SJCRH30 (cell line): ENCODE results near the gene ADCY4. TPM values are rescaled to one million over a fixed set of nuclear protein-coding genes. Genes with fewer than 3 reads are reported as not detected.

Source experiments
- DNase-seq, 2 experiments: peaks; one replicate each; pipeline ENCODE4 v3.0.0-alpha.2; 2015 to 2020
- H3K27ac ChIP-seq: fragments of 250-450 bp; sonication (Bioruptor Pico); 2 replicates; pipeline ENCODE4 v1.5.1; 2020; ENCODE audit warnings: mild to moderate bottlenecking, moderate library complexity
- H3K27me3 ChIP-seq: fragments of 250-450 bp; sonication (Bioruptor Pico); 2 replicates; pipeline ENCODE4 v1.5.1; 2020; ENCODE audit warnings: mild to moderate bottlenecking, moderate library complexity
- H3K36me3 ChIP-seq: fragments of 250-450 bp; sonication (Bioruptor Pico); 2 replicates; pipeline ENCODE4 v1.5.1; 2020; ENCODE audit warnings: mild to moderate bottlenecking, moderate library complexity
- H3K4me1 ChIP-seq: fragments of 250-450 bp; sonication (Bioruptor Pico); 2 replicates; pipeline ENCODE4 v1.5.1; 2020; ENCODE audit warnings: mild to moderate bottlenecking, moderate library complexity
- H3K4me3 ChIP-seq: fragments of 250-450 bp; sonication (Bioruptor Pico); 2 replicates; pipeline ENCODE4 v1.5.1; 2020; ENCODE audit warnings: mild to moderate bottlenecking, moderate library complexity
- H3K9me3 ChIP-seq: fragments of 250-450 bp; sonication (Bioruptor Pico); replicated peaks from 2 replicates; pipeline ENCODE4 v1.5.1; 2020; ENCODE audit warnings: mild to moderate bottlenecking, moderate library complexity
- total RNA-seq: library from RNA; depleted of rRNA; stranded (reverse); fragments of >200 nt; shearing (Covaris generic); gene quantifications from 2 replicates; pipeline ENCODE4 v1.2.3, GENCODE V29; 2014

ADCY4 gene
- total RNA-seq, 1 experiment from 2014 or later: not detected

- Histone ChIP-seq H3K4me3 (no peak within 1 kb of the TSS), H3K27me3 (no peaks in the 10 kb centered on the region), H3K36me3 (peaks cover 28% of the 10 kb centered on the region), H3K4me1 (no peaks in the 10 kb centered on the region), H3K9me3 (no peaks in the 10 kb centered on the region), H3K27ac (no peak within 1 kb of the TSS)
- no peak for DNase-seq
Observed at GRCh38 chr14:24309538-24310264, 25.2 kb downstream of the ADCY4 start, which contains the start of gene LTB4R2. Gene LTB4R2, plus strand, starts transcription at chr14:24310140. Its CDS starts 525 bp downstream, at chr14:24310665.

- no peak for DNase-seq
- H3K27ac ChIP-seq: no peak overlapping the region
- no peak overlapping the region for H3K4me3 ChIP-seq
- H3K36me3 ChIP-seq: peaks cover 37% of the 10 kb centered on the region
- no peaks in the 10 kb centered on the region for H3K9me3 ChIP-seq
- H3K27me3 ChIP-seq: no peaks in the 10 kb centered on the region
- H3K4me1 ChIP-seq: no peaks in the 10 kb centered on the region
Observed at GRCh38 chr14:24308342-24309124, 26.3 kb downstream of the ADCY4 start.

DNA sequence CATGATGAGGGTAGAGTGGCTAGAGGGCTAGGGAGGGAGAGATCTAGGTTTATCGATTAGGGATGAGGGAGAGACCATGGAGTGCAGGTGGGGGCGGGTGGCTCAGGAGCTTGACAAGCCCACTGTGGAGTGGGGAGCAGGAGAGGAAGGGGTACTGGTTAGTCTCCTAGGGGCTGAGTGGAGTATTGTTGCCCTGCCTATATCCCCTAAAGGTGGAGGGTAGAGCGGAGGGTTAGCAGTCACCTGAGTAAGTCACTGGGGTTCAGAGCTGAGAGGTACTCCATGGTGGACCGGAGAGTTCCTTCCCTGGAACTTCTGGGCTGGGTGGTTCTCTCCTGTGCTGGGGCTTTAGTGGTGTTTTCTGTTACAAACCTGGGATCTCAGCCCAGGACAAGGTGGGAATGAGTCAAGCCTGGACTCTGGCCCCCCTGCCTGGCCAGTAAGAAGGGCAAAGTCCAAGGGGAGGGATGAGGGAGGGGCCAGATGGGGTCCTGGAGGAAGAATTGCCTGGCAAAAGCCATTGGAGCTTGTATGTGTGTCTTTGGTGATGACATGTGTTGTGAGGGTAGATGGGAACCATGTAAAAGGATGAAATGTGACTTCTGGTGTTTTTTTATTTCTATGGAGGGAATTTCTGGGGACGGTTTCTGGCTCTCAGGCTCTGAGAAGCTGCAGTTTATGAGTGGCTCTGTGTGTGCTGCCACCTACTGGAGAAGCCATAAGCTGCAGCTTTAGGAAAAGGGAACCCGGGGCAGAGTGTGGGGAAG lies 27.1 kb downstream of the ADCY4 start, which contains the start of gene CIDEB:
Gene CIDEB (minus strand): TSS at position 403 of the 767 bp plus-strand sequence. CDS start 119 bp downstream, at position 284.
- no peaks in the 10 kb centered on the region for H3K27me3 ChIP-seq
- no peak within 1 kb of the TSS for H3K27ac ChIP-seq
- peak; percentile 57 to 80 for DNase-seq
- no peaks in the 10 kb centered on the region for H3K9me3 ChIP-seq
- H3K36me3 ChIP-seq: peaks cover 39% of the 10 kb centered on the region
- no peak within 1 kb of the TSS for H3K4me3 ChIP-seq
- H3K4me1 ChIP-seq: no peaks in the 10 kb centered on the region

DNA sequence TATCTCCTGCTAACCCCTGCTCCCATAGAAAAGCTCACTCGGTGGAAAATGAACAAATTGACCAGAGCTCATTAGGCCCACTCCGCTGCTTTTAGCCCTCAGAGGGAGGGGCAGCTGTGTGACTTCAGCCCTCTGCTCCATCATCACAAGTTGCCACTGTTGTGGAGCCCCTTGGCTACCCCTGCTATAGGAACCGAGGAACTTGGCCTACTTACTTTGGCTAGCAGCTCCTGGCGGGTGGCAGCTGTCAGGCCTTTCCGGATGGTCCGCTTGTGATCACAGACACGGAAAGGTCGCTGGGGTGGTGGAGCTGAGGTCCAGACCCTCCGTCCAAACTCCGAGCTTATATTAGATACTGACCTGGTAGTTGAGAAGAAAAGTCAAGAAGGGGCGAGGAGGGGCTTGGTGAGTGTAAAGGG lies 27.7 kb downstream of the ADCY4 start:
- Histone ChIP-seq H3K4me1 (no peaks in the 10 kb centered on the region), H3K27me3 (no peaks in the 10 kb centered on the region), H3K36me3 (peaks cover 45% of the 10 kb centered on the region), H3K27ac (no peak overlapping the region), H3K4me3 (no peak overlapping the region), H3K9me3 (no peaks in the 10 kb centered on the region)
- no peak for DNase-seq

DNA sequence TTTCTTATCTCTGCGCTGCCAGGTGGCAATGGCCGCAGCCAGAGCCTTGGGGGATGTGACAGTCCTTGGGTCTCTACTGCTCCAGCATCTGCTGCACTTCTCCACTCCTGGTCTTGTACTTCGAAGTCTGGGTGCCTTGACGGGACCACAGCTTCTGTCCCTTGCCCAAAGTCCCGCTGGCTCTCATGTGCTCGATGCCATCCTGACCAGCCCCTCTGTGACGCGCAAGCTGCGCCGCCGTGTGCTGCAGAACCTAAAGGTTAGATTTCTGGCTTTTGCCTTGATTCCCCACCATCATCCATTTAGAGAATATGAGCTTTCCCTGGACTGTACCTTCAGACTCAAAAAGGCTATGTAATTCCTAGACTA lies 30.9 kb downstream of the ADCY4 start:
- DNase-seq: no peak
- Histone ChIP-seq H3K9me3 (no peaks in the 10 kb centered on the region), H3K27me3 (no peaks in the 10 kb centered on the region), H3K4me3 (no peak overlapping the region), H3K36me3 (peaks cover 41% of the 10 kb centered on the region), H3K4me1 (no peaks in the 10 kb centered on the region), H3K27ac (no peak overlapping the region)

GRCh38 chr14:24300326-24300980 lies 34.4 kb downstream of the ADCY4 start:
- H3K9me3 ChIP-seq: no peaks in the 10 kb centered on the region
- peak overlapping the region; percentile 64; the same call in 1 of the 2 replicates for H3K27ac ChIP-seq
- DNase-seq: no peak
- peaks cover 25% of the 10 kb centered on the region for H3K36me3 ChIP-seq
- H3K27me3 ChIP-seq: no peaks in the 10 kb centered on the region
- H3K4me3 ChIP-seq: peak overlapping the region; percentile 66
- no peaks in the 10 kb centered on the region for H3K4me1 ChIP-seq

- H3K27ac ChIP-seq: peak within 1 kb of the TSS; percentile 64
- H3K4me3 ChIP-seq: peak within 1 kb of the TSS; percentile 66
- H3K4me1 ChIP-seq: no peaks in the 10 kb centered on the region
- no peaks in the 10 kb centered on the region for H3K27me3 ChIP-seq
- peak; percentile 85 to 91 for DNase-seq
- H3K9me3 ChIP-seq: no peaks in the 10 kb centered on the region
- H3K36me3 ChIP-seq: peaks cover 18% of the 10 kb centered on the region
Observed at GRCh38 chr14:24299255-24300191, 35.3 kb downstream of the ADCY4 start, which contains the start of the genes DHRS1 and NOP9. Gene DHRS1, minus strand, starts transcription at chr14:24299780. Its CDS starts 674 bp downstream, at chr14:24299106. Gene NOP9, plus strand, starts transcription at chr14:24299850. Its CDS starts 105 bp downstream, at chr14:24299955.

DNA sequence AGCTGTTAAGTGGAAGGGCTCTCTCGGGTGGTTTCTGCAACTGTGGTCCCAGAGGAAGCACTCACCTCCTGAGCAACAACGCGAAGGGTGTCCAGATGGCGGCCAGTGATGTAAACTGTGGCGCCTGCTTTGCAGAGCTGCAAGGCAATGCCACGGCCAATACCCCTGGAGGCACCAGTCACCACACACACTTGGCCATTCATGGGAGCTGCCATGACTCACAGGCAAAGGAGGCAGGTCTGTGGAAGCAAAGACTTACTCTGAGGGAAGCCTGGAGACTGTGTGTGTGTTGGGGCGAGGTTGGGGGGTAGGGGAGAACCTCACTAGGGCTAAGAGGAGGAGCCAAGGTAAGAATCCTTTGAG lies 36.0 kb downstream of the ADCY4 start:
- no peak overlapping the region for H3K27ac ChIP-seq
- no peaks in the 10 kb centered on the region for H3K9me3 ChIP-seq

DNA sequence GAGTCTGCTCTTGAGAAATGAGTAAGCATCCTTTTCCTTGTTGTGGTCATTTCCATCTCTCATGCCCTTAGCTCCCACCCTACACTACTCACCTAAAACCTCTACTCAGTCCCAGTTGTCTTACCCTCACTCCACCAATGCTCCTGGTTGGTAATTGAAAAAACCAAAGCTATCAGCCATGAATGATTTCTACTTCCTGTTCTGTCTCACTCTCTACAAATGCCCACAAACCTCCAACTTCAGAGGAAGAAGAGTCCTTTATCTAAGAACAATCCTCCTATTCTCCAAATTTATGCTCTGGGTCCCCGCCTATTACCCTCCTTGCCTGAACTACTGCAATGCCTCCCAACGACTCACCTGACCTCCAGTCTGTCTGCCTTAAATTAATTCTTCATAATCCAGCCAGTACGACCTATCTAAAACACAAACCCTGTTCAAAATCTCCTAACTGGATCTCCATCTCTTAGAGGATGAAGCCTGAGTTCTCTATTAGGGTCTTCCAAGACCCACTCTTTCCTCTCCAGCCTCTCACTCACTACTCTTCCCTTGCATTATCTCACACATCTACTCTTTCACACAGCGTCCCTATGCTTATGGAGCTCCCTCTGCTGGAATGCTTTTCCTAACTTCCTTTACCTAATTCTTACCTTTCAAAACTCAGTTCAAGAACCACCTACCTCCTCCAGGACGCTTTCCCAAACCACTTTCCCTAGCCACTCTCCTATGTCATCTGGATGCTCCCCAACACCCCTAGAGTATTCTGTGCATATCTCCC lies 37.5 kb downstream of the ADCY4 start:
- H3K27ac ChIP-seq: no peak overlapping the region
- H3K4me3 ChIP-seq: no peak overlapping the region
- no peaks in the 10 kb centered on the region for H3K9me3 ChIP-seq
- H3K4me1 ChIP-seq: no peaks in the 10 kb centered on the region
- no peaks in the 10 kb centered on the region for H3K27me3 ChIP-seq
- peaks cover 4% of the 10 kb centered on the region for H3K36me3 ChIP-seq
- DNase-seq: peak in 1 of 2 experiments; percentile 37

More for the DNA sequence above, 36.0 kb downstream of the ADCY4 start:
- peaks cover 13% of the 10 kb centered on the region for H3K36me3 ChIP-seq
- peak overlapping the region; percentile 66 for H3K4me3 ChIP-seq
- no peaks in the 10 kb centered on the region for H3K4me1 ChIP-seq
- no peaks in the 10 kb centered on the region for H3K27me3 ChIP-seq
- DNase-seq: peak; percentile 24 to 26

DNA sequence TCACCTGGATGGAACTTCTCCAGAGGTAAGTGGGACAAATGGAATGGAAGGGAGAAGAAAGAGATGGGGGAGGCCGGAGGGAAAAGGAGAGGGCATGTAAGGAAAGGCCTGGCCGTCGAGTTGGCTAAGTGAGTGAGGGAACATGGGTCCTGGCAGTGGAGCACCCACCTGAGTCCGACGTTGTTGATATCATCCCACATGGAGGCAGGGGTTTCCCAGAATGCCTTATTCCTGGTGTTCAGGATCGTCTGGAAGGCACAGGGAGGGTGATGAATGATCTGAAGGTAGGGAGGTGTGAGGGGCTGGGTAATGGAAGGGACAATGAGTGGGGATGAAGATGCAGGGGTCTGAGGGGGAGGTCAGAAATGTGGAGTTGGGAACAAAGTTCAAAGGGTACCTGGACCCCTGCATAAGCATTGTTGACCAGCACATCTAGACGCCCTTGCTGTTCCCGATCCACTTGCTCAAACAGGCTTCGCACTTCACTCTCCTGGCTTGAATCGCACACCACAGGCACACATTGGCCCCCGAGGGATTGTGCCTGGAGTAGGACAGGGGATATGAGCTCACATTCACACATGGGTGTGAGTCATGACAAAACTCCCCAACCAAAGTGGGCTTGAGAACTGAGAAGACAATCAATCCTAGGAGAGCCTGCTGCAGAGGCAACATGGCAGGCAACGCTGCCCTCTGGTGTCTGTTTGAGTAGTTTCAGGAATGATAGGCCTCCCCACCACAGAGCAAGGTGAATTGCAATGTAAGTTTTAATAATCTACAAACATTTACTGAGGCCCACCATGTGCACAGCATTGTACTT lies 38.3 kb downstream of the ADCY4 start:
- no peaks in the 10 kb centered on the region for H3K9me3 ChIP-seq
- DNase-seq: peak; percentile 62 to 82
- no peaks in the 10 kb centered on the region for H3K27me3 ChIP-seq
- H3K27ac ChIP-seq: no peak overlapping the region
- H3K4me3 ChIP-seq: no peak overlapping the region
- no peaks in the 10 kb centered on the region for H3K36me3 ChIP-seq
- no peaks in the 10 kb centered on the region for H3K4me1 ChIP-seq

GRCh38 chr14:24293525-24293924 lies 41.3 kb downstream of the ADCY4 start:
- no peak overlapping the region for H3K27ac ChIP-seq
- DNase-seq: no peak
- no peak overlapping the region for H3K4me3 ChIP-seq
- H3K36me3 ChIP-seq: no peaks in the 10 kb centered on the region
- no peaks in the 10 kb centered on the region for H3K9me3 ChIP-seq
- no peaks in the 10 kb centered on the region for H3K27me3 ChIP-seq
- H3K4me1 ChIP-seq: no peaks in the 10 kb centered on the region

DNA sequence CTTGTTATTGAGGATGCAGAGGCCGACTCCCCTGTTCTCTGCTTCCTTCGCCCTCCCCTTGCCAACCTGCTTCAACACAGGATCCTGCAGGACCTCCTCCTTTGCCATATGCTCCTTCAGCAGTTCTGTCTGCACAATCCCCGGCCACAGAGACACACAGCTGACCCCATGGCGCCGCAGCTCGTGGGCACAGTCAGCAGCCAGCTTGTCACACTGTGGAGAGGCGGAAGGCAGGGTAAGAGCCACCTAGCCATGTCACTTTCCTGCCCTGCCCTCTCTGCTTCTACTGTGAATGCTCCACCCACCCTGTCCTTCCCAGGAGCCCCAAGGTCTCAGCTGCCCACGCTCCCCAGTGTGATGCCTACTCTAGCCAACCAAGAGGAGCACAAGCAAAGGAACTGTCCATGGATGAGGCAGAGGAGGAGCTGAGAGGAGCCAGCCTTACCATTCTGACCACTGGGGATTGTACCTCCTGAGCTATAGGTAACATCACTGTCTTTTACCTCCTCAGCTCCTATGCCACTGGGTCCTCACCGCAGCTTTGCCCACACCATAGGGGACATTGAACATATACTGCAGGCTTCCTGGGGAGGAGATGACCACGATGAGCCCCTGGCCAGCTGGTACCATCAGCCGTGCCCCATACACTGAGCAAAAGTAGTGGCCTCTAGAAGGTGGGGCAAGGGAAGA lies 42.6 kb downstream of the ADCY4 start:
- Histone ChIP-seq H3K27ac (no peak overlapping the region), H3K9me3 (no peaks in the 10 kb centered on the region), H3K4me3 (no peak overlapping the region), H3K4me1 (no peaks in the 10 kb centered on the region), H3K36me3 (no peaks in the 10 kb centered on the region), H3K27me3 (no peaks in the 10 kb centered on the region)
- no peak for DNase-seq
